SK-N-SH (cell line): ENCODE results near the gene ZDHHC6. TPM values are rescaled to one million over a fixed set of nuclear protein-coding genes. Genes with fewer than 3 reads are reported as not detected.

Source experiments
- CTCF ChIA-PET: fragments of 300-600, 350-600 bp; formaldehyde crosslinking; extraction: SDS; loops from one replicate; lab custom pipeline; 2021; lab: Yijun Ruan, JAX
- POLR2A ChIA-PET: fragments of 350-600 bp; sonication (Branson Sonifier 250); formaldehyde crosslinking; extraction: SDS; loops from one replicate; lab custom pipeline; 2020; ENCODE audit warnings: antibody characterized with exemption, inconsistent platforms; lab: Yijun Ruan, JAX
- DNase-seq: peaks from one replicate; pipeline ENCODE4 v3.0.0; 2012
- H2AFZ ChIP-seq: fragments of 200-600 bp; sonication (generic); 2 replicates; pipeline ENCODE4 v1.8.1; 2016; ENCODE audit warnings: antibody characterized with exemption, mild to moderate bottlenecking, low read depth
- H3F3A ChIP-seq: fragments of 200-600 bp; sonication (generic); replicated peaks from 2 replicates; pipeline ENCODE3; 2016; ENCODE audit warnings: antibody characterized with exemption, mild to moderate bottlenecking; ENCODE audit not compliant: insufficient read depth
- H3K27ac ChIP-seq, 2 experiments: fragments of 200-500 bp in 1 of 2; fragments of 200-600 bp in 1 of 2; sonication (Bioruptor generic) in 1 of 2; sonication (generic), shearing (Covaris generic) in 1 of 2; 2 replicates each; pipeline versions ENCODE4 v1.5.1 to v1.6.1; 2014 to 2016; ENCODE audit warnings: low read depth in 2 of 2, inconsistent platforms in 1 of 2, low read length in 1 of 2, mild to moderate bottlenecking in 1 of 2, mixed read lengths in 1 of 2
- H3K27me3 ChIP-seq: fragments of 200-600 bp; sonication (generic), shearing (Covaris generic); 2 replicates; pipeline ENCODE4 v1.6.1; 2016; ENCODE audit warnings: mixed run types; ENCODE audit not compliant: insufficient read depth
- H3K36me3 ChIP-seq, 2 experiments: fragments of 200-500 bp in 1 of 2; fragments of 200-600 bp in 1 of 2; sonication (Bioruptor generic) in 1 of 2; sonication (generic) in 1 of 2; replicated peaks in 1 of 2; 2 replicates each; pipeline versions ENCODE3 to v1.5.1; 2014 to 2016; ENCODE audit warnings: low read length in 1 of 2, mild to moderate bottlenecking in 1 of 2; ENCODE audit not compliant: insufficient read depth in 2 of 2, control insufficient read depth in 1 of 2
- H3K4me1 ChIP-seq, 2 experiments: fragments of 200-500 bp in 1 of 2; fragments of 200-600 bp in 1 of 2; sonication (Bioruptor generic) in 1 of 2; sonication (generic), shearing (Covaris generic) in 1 of 2; 2 replicates each; pipeline versions ENCODE4 v1.5.1 to v1.6.1; 2014 to 2016; ENCODE audit warnings: low read depth in 1 of 2, low read length in 1 of 2, mixed run types in 1 of 2; ENCODE audit not compliant: insufficient read depth in 2 of 2, control insufficient read depth in 1 of 2
- H3K4me2 ChIP-seq: fragments of 200-600 bp; sonication (generic), shearing (Covaris generic); 2 replicates; pipeline ENCODE4 v1.6.1; 2017; ENCODE audit warnings: mixed run types
- H3K4me3 ChIP-seq, 2 experiments: fragments of 200-500 bp in 1 of 2; fragments of 200-600 bp in 1 of 2; sonication (Bioruptor generic) in 1 of 2; sonication (generic), shearing (Covaris generic) in 1 of 2; 2 replicates each; pipeline versions ENCODE4 v1.5.1 to v1.8.1; 2014 to 2016; ENCODE audit warnings: low read depth in 2 of 2, inconsistent platforms in 1 of 2, low read length in 1 of 2, mild to moderate bottlenecking in 1 of 2, mixed read lengths in 1 of 2, moderate library complexity in 1 of 2
- H3K79me2 ChIP-seq: fragments of 200-600 bp; sonication (generic); 2 replicates; pipeline ENCODE4 v1.8.1; 2017; ENCODE audit warnings: mild to moderate bottlenecking; ENCODE audit not compliant: insufficient read depth
- H3K9ac ChIP-seq: fragments of 200-600 bp; sonication (generic); 2 replicates; pipeline ENCODE4 v1.6.1; 2017; ENCODE audit warnings: mixed run types
- H3K9me2 ChIP-seq: fragments of 200-600 bp; sonication (generic); 2 replicates; pipeline ENCODE4 v1.6.1; 2017; ENCODE audit warnings: mixed run types
- H3K9me3 ChIP-seq: fragments of 200-600 bp; sonication (generic); 2 replicates; pipeline ENCODE4 v1.6.1; 2017; ENCODE audit warnings: mixed run types, mild to moderate bottlenecking, moderate library complexity
- H4K20me1 ChIP-seq: fragments of 200-600 bp; sonication (generic); 2 replicates; pipeline ENCODE4 v1.6.1; 2017; ENCODE audit warnings: mild to moderate bottlenecking, mixed run types; ENCODE audit not compliant: insufficient read depth
- ELF1 ChIP-seq: IDR thresholded peaks from 2 replicates; pipeline ENCODE4 v1.4.0; 2012
- FOXJ3 ChIP-seq: sonication (generic); formaldehyde crosslinking; IDR thresholded peaks from 2 replicates; pipeline ENCODE4 v1.5.1; 2020; ENCODE audit warnings: mild to moderate bottlenecking, missing genetic modification reagents
- MAX ChIP-seq: IDR thresholded peaks from 2 replicates; pipeline ENCODE4 v1.4.0; 2012; ENCODE audit warnings: low read depth
- MXI1 ChIP-seq: IDR thresholded peaks from 2 replicates; pipeline ENCODE4 v1.6.1; 2012; ENCODE audit warnings: mild to moderate bottlenecking, low read depth, low read length, improper control_type of control experiment
- NRF1 ChIP-seq: IDR thresholded peaks from 2 replicates; pipeline ENCODE4 v1.6.1; 2012; ENCODE audit warnings: low read depth, mild to moderate bottlenecking, low read length
- RCOR1 ChIP-seq: fragments of 150-350 bp; IDR thresholded peaks from 2 replicates; pipeline ENCODE4 v1.6.1; 2017; ENCODE audit warnings: antibody characterized with exemption, low read length
- REST ChIP-seq: IDR thresholded peaks from 2 replicates; pipeline ENCODE4 v1.6.1; 2012; ENCODE audit warnings: mild to moderate bottlenecking, low read depth, low read length, moderate library complexity
- RFX5 ChIP-seq: IDR thresholded peaks from 2 replicates; pipeline ENCODE4 v1.6.1; 2012; ENCODE audit warnings: mild to moderate bottlenecking, improper control_type of control experiment, low read length
- SIN3A ChIP-seq: IDR thresholded peaks from 2 replicates; pipeline ENCODE4 v1.6.1; 2012; ENCODE audit warnings: low read depth, mild to moderate bottlenecking, low read length, moderate library complexity, borderline replicate concordance
- TEAD4 ChIP-seq: IDR thresholded peaks from 2 replicates; pipeline ENCODE4 v1.4.0; 2012; ENCODE audit warnings: mild to moderate bottlenecking, borderline replicate concordance; ENCODE audit not compliant: insufficient read depth
- WGBS: methylation state at CpG from one replicate; pipeline ENCODE4 v1.1.6; 2017; ENCODE audit warnings: low lambda C conversion rate; 5-methylcytosine and 5-hydroxymethylcytosine counted together
- polyA plus RNA-seq, 3 experiments: library from polyadenylated mRNA; depleted of rRNA; stranded (reverse); fragments of >200 nt; gene quantifications; 2 replicates each; pipeline ENCODE4 v1.2.3, GENCODE V29; 2012
- TF ChIP-seq, protein P1 (sequence below): IDR thresholded peaks from 2 replicates; pipeline ENCODE4 v1.4.0; 2012; ENCODE audit warnings: low read depth, borderline replicate concordance
- TF ChIP-seq, protein P2 (sequence below): fragments of 150-350 bp; IDR thresholded peaks from 2 replicates; pipeline ENCODE4 v1.6.1; 2017; ENCODE audit warnings: antibody characterized with exemption, low read length, low read depth, borderline replicate concordance

The ZDHHC6 gene
- polyA plus RNA-seq, 1 of the 3 experiments (the other 2 are of a cell fraction) = 12.5 TPM

DNA sequence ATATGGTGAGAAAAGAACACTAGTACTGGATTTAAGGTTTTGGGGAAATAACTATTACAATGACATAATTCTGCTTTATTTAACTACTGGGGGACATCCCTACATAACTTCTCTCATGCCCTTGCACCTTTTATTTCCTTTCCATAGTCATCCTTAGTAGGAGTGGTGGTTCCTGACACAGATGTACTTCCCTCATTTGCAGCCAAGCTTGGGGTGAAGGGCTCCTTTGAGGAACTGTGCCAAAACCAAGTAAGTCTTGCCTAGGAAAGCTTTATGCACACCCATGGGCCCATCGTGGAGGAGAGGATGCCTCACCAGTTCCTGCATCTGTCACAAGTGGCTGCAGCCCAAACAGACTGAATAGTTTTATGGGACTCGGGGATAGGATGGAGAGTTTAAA lies 20.6 kb downstream of the ZDHHC6 start:
- H3K36me3 ChIP-seq = peaks cover 12 to 24% of the 10 kb centered on the region in 2 experiments
- no peak overlapping the region for H2AFZ ChIP-seq
- no peaks in the 10 kb centered on the region for H4K20me1 ChIP-seq
- 56% methylated on average over 2 of the region's 2 CpGs for WGBS
- H3K9me2 ChIP-seq = no peaks in the 10 kb centered on the region
- no peak for DNase-seq
- H3K9ac ChIP-seq = no peak overlapping the region
- H3K27me3 ChIP-seq = no peaks in the 10 kb centered on the region
- H3K4me2 ChIP-seq = no peak overlapping the region
- H3K4me1 ChIP-seq = no peaks in the 10 kb centered on the region
- no peak overlapping the region for H3K4me3 ChIP-seq
- H3K27ac ChIP-seq = no peak overlapping the region
- no peaks in the 10 kb centered on the region for H3K79me2 ChIP-seq
- no peaks in the 10 kb centered on the region for H3K9me3 ChIP-seq
- TF ChIP-seq REST (no peak), MAX (no peak), SIN3A (no peak), NRF1 (no peak), RCOR1 (no peak), FOXJ3 (CRISPR knock-in tag) (no peak), ELF1 (no peak), TEAD4 (no peak), RFX5 (no peak), MXI1 (no peak)
- TF ChIP-seq, protein P1, sequence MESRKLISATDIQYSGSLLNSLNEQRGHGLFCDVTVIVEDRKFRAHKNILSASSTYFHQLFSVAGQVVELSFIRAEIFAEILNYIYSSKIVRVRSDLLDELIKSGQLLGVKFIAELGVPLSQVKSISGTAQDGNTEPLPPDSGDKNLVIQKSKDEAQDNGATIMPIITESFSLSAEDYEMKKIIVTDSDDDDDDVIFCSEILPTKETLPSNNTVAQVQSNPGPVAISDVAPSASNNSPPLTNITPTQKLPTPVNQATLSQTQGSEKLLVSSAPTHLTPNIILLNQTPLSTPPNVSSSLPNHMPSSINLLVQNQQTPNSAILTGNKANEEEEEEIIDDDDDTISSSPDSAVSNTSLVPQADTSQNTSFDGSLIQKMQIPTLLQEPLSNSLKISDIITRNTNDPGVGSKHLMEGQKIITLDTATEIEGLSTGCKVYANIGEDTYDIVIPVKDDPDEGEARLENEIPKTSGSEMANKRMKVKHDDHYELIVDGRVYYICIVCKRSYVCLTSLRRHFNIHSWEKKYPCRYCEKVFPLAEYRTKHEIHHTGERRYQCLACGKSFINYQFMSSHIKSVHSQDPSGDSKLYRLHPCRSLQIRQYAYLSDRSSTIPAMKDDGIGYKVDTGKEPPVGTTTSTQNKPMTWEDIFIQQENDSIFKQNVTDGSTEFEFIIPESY = no peak
- TF ChIP-seq, protein P2, sequence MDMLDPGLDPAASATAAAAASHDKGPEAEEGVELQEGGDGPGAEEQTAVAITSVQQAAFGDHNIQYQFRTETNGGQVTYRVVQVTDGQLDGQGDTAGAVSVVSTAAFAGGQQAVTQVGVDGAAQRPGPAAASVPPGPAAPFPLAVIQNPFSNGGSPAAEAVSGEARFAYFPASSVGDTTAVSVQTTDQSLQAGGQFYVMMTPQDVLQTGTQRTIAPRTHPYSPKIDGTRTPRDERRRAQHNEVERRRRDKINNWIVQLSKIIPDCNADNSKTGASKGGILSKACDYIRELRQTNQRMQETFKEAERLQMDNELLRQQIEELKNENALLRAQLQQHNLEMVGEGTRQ = no peak
- ChIA-PET CTCF (interaction anchor here (1.2 to 1.8 kb wide), 3 partner anchors 9 to 328 kb away, joined by 3 to 11 read pairs (median 3); no protein-coding TSS in a partner anchor), POLR2A (no interaction called here)
- H3F3A ChIP-seq = no peaks in the 10 kb centered on the region
